Measurements from ENCODE around the gene EXD3.

EXD3 gene

DNA sequence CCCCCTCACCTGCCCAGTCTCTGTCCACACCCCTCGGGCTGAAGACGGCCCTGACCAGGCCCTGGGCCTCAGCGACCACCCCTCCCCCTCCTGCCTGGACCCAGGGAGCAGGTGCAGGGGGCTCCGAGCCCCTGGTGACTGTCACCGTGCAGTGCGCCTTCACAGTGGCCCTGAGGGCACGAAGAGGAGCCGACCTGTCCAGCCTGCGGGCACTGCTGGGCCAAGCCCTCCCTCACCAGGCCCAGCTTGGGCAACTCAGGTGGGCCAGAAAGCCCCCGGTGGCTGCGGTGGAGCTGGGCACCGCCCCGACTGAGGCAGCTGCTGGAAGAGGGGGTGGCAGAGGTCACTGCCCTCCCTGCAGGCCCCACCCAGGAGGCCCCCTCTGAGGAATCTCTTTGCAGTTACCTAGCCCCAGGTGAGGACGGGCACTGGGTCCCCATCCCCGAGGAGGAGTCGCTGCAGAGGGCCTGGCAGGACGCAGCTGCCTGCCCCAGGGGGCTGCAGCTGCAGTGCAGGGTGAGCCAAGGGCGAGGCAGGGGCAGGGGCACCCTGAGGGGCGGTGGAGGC is 10.5 kb upstream of the EXD3 start:
- DNase-seq (ENCODE audit: low spot score) = no peak

DNA sequence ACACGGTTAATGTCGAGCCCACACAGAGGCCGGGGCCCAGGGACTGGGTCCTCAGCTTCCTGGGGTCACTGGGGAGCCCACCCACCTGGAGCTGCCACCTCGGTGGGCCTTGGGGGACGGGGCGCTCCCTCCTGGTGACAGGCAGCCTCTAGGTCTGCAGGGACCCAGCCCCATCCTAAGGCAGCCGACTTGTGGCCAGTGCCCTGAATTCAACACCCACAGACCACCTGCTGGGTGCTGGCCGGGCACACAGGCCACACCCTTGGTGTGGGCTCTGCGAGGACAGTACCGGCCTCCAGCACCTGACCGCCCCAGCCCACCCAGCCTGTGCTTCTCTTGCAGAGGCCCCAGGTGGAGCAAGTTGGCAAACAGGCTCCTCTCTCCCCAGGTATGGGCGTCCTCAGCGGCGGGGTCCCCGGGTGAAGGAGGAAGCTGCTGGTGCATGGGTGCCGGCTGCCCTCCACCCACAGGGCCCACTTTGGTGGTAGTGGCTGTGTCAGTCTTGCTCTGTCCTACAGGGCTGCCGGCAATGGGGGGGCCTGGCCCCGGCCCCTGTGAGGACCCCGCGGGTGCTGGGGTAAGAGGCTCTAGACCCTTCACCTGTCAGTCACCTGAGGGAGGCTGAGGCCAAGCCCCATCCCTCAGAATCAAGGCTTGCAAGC is 9.9 kb upstream of the EXD3 start:
- DNase-seq (ENCODE audit: low spot score) = no peak

DNA sequence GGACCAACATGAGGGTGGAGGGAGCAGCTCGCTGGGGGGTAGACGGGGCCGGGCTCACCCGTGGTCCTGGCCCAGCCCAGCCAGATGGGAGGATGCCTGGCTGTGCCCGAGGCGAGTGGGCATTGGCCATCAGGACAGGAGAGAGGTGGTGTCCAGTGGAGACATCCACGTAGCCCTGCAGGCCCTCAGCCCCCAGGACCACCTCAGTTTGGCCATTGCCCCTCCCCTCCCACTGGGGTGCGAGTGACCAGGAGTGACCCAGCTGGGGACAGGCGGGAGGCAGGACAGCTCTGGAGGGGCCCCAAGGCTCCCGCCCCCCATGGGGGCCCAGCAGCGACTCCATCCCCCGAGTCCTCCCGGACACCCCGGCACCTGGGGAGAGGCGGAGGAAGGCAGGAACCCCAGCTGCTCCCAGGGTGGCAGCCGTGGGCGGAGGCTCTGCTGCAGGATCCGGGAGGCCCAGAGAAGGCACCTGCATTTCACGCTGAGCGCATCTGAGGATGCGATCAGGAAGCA is 8.5 kb upstream of the EXD3 start:
- no peak for DNase-seq (ENCODE audit: low spot score)

DNA sequence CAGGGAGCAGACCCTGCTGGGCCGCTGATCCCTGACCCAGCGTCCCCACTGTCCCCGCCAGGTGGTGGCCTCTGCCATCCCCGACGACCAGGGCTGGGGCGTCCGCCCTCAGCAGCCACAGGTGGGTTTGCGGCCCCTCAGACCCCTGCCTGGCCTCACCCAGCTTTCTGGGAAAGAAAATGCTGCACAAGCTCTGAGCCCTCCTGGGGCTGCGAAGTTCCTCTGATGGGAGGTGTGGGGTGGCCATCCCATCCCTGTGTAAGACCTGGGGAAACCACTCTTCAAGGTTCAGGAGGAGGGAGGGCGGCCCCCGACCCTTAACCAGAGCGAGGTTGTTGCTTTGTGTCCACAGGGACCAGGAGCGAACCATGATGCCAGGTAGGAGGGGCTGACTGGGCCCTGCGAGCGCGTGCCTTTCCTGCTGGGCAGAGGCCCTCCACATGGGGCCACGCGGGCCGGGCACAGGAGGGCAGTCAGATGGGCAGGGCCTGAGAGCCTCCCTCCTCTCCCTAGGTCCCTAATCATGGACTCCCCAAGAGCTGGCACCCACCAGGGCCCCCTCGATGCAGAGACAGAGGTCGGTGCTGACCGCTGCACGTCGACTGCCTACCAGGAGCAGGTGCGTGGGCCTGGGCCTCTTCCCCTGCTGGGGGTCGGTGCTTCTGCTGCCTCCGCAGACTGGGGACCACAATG is 7.9 kb upstream of the EXD3 start:
- DNase-seq (ENCODE audit: low spot score) = no peak

DNA sequence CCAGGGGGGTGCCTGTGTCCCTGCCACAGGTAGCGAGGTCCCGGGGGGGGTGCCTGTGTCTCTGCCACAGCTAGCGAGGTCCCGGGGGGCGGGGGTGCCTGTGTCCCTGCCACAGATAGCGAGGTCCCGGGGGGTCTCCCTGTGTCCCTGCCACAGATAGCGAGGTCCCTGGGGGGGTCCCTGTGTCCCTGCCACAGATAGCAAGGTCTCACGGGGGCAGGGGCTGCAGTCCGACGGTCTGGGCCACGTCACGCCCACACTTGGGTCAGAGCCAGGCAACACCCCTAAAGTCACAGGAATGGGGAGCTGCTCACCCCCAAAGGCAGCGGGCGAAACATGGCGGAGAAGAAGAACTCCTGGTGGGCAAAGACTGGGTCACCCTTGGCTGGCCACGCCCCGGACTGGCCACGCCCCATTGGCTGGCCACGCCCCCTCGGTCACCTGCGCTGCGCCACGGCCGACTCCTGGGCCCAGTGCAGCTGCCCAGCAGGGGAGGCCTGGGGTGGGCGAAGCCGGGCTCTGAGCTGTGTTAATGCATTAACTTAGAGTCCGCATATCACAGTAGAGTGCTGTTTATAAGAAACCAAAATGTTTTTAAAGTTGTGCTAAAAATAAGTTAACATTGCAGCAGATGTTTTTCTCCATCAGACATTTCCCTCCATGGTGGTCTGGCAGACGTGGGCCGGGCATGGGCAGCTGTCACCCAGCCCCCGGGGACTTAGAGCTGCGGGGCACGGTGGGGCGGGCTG is 7.2 kb upstream of the EXD3 start:
- no peak for DNase-seq (ENCODE audit: low spot score)

DNA sequence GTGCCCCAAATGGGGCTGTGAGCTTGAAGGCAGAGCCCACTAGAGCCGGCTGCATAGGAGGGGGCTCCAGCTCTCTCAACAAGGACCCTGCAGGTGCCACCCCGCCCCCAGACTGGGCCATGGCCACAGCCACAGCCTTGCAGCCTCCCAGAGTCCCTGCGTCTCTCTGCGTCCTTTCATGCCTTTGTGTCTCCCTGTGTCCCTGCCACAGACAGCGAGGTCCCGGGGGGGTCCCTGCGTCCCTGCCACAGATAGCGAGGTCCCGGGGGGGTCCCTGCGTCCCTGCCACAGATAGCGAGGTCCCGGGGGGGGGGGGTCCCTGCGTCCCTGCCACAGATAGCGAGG is 6.6 kb upstream of the EXD3 start:
- no peak for DNase-seq (ENCODE audit: low spot score)

DNA sequence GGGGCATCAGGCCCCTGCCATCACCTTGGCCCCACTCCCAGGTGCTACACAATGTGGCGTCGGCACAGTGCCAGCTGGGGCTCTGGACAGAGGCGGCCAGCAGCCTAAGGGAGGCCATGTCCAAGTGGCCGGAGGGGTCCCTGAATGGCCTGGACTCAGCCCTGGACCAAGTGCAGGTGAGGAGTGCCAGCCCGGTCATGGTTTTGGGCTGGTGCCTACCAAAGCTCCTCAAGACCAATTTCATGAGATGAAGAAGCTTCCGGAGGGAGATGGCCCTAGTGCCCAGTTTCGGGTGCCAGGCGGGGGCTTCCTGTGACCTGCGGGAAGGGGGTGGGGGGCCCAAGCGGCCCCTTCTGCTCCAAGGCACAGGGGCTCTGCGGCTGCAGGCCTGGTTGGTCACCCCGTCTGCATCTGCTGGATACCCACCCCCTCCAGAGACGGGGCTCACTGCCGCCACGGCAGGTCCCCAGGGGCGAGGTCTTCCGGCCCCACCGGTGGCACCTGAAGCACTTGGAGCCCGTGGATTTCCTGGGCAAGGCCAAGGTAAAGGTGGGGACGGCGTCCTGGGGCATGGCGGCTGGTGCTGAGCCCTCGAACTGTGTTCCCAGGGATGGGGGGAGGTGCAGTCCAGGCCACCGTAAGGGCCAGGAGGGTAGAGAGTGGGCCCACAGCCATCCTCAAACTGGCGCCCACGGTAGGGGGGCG is 6.0 kb upstream of the EXD3 start:
- DNase-seq (ENCODE audit: low spot score) = no peak

DNA sequence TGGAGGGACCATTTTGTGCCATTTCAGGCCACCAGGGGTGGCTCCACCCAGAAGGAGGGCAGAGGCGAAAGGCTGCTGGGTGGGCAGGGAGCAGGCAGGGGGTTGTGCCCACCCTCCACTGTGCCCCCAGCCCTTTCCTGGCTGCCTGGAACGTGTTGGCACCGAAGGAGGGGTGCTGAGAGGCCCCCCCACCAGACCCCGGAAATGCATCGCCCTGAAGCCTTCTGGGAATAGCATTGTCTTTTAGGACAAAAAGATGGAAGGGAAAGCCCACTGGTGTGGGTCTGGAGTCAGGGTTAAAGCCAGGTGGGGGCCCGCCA is 5.3 kb upstream of the EXD3 start:
- no peak for DNase-seq (ENCODE audit: low spot score)

DNA sequence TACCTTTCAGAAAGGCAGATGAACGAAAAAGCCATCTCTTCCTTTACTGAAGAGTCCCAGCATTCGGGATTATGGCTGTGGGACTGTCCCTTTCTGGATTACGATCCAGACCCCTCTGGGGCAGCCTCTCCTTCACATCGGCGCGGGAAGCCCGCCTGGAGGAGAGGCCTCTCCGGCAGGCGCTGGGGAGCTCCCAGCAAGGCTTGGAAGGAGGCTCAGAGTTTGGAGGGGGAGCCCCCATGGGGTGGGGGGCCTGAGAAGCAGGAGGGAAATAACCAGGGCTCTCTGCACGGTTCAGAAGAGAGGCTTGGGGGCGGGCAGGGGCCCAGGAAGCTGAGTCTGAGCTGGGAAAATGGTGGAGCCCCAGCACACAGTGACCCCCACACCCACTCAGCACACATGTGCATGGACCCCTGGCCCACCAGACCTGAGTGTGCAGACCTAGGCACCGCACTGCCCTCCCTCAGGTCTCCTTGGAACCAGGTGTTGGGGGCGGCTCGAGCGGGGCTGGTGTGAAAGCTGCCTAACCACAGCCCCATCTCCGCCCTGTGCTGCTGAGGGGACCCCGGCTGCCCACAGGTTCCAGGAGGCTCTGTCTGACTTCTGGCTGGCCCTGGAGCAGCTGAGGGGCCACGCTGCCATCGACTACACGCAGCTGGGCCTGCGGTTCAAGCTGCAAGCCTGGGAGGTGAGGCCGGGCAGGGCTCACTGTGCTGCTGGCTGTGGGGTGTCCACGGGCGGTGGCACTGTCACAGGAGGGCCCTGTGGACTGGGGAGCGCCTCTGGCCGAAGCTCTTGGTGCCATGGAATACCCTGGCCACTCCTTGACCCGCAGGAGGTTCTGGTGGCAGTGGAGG is 4.7 kb upstream of the EXD3 start:
- no peak for DNase-seq (ENCODE audit: low spot score)

DNA sequence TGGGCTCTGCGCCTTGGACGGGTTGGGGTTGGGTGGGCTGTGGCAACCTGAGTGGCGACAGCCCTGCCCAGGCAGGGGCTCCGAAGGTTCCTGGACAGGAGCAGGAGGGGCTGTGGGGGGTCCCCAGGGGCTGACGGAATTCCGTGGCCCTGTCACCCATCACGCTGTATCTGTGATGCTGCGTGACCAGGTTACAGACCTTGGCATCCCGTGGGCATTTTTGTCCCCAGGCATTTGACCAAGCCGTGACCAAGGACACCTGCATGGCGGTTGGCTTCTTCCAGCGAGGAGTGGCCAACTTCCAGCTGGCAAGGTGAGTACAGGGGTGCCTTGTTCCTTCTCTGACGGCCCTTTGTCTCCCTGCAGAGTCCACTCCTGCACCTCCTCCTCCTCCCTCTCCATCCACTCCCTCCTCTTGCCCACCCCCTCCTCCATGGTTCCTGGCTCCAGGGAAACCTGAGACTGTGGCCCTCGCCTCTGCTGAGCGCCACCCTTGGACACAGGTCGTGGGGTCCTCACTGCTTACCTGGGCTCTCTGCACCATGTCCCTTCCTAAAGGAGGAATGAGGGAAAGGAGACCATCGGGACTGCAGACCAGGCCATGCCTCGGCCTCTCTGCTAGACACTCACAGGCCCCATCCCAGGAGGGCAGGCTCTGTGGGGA is 3.2 kb upstream of the EXD3 start:
- DNase-seq (ENCODE audit: low spot score) = no peak

DNA sequence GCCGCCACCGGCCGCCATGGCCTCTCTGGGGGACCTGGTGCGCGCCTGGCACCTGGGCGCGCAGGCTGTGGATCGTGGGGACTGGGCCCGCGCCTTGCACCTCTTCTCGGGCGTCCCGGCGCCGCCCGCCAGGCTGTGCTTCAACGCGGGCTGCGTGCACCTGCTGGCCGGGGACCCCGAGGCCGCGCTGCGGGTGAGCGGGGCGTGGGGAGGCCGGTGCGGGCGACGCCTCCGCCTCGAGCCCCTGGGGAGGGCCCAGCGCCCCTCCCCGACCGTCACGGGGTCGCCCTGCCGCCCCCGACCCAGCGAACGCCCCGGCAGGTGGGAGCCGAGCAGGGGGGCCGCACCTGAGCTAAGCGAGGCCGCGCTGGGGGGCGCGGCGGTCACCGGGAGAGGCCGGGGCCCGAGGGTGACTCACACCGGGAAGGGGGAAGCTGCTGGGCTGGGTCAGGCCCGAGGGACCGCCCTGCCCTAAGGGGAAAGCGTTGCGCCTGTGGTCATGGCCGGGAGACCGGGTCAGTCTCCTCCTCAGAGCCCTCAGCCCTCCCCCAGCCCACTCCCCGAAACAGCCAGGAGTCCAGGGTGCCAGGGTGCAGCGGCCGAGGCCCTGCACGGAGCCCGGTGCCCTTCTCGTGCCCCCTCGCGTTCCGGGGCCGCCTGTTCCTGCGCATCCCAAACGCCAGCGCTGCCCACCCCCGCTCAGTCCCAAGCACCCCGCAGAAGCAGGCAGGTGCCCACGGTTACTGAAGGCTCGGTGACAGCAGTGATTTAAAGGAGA is 741 bp upstream of the EXD3 start:
- no peak for DNase-seq (ENCODE audit: low spot score)

DNA sequence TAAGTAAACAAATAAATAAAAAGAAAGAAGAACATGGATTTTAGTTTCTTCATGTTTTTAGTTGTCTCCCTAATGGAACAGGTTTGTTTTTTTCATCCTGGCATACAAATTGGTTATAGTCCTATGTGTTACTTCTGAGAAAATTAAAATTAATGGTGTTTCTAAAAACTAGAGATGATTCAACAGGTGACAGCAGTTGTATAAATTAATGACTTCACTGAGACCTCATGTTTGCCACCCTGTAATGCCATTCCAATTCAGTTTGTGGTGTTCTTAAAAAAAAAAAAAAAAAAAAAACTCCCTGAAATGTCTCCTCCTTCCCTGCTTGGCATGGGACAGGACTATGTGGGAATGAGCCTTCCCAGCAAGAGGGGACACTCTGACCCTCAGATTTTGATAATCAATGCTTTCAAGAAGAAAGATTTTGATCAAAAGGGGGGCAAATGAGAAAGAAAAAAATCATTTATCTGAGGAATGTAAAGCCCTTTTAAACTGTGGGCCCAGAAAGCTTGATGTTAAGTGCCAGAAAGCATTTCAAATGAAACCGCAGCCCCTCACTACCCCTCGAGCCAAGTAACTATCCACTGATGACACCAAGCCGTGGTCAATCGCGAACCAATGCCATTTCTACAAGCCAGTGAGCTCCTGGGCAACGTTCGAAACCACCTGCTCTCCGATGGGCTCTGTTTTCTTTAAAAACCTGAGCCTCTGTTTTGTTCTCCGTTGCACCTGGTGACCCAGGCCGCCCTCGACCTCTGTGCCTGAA is 941 bp downstream of the EXD3 start:
- DNase-seq (ENCODE audit: low spot score) = no peak

DNA sequence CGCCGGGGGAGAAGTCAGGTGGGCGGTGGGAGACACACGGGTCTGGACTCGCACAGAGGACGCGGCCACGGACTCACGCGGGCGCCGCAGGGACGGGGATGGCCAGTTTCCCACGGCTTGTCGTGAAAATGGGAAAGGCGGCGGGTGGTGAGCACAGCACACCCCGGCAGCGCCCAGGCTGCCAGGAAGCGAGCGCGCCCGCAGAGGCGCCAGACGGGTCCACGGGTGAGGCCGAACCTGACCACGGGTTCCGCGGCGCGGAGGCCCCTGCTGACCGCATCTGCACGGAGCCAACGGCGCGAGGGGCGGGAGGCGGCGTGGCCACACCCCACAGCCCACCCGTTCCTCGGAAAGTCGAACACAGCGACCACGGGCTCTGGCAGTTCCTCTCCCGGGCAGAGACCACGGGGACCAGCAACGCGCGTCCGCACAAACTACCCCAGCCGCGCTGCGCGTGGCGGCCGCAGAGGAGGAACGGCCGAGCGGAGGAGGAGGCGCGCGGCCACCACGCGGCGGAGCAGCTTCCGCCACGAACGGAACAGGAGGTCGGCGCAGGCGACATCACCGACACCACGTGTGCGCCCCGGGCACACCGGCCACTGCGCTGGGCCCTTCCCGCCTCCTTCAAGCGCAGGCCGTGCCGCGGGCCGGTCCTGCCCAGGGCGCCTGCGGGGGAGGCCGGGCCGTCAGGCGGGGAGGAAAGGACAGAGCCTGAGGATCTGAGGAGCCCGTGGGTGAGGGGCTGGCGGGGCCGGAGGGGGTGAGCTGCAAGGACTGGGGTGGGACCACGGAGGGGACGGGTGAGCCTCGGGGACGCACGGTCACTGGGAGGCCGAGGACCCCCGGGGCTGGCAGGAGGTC is 5.6 kb downstream of the EXD3 start:
- no peak for DNase-seq (ENCODE audit: low spot score)

DNA sequence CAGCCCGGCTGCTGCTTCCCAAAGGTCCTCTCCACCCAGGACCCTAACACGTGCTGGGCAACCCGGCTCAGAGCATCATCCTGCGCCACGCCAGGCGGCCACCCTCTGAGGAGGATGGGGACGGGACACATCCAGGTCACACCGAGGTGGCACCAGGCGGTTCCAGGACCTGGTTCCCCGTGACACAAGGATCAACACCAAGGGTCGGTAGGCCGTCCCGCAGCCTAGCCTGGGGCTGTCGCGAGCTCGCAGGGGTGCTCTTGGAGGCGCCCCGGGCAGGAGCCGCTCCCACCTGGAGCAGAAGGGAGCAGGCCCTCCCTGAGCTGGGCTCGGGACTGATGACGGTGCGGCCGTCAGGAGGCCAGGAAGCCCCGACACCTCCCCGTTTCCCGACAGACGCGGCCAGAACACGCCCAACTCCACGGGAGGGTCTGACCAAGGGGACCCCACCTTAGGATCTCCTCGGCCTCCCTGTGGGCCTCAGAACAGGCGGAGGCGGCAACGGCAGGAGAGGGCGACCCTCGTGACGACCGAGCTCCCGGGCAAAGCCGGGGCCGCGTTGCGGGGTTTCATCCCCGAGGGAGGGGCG is 6.3 kb downstream of the EXD3 start:
- DNase-seq (ENCODE audit: low spot score) = no peak

DNA sequence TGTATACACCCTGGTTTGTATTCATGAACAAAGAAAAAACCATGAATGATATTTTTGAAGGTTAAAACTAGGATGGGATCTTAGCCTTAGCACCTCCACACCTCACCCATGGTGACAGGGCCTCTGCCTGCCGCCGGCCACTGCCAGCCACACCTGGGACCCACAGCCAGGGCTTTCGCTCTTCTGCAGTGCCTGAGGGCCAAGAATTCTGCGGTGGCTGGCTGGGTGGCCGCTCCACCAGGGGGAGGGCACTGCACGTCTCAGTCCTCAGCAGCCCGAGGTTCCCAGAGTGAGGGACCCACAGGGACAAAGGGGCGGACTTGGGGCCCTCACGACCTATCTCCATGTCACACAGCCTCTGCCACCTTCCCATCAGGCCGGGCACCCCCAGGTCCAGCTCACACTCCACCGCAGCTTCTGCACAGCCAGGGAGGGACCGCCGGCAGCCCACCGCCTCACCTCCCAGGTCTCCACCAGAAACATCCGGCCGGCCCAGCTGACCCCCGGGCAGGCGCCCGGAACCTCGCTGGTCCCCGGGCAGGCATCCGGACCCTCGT is 6.9 kb downstream of the EXD3 start:
- DNase-seq (ENCODE audit: low spot score) = no peak

DNA sequence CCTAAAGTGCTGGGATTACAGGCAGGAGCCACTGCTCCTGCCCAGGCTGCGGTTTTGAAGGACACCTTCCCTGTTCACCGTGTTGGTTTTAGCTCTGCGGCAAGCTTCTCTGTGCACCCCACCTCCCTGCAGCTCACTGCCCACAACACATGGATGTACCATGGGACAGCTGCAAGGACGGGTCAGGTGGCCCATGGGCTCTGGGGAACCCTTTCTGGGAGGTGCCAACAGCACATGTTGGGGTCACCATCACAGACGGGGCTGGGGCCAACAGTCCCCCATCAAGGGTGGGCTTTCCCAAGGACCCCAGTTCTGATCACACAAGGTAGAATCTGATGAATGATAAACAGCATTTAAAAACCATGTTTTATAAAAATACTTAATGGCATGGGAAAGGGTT is 7.5 kb downstream of the EXD3 start:
- DNase-seq (ENCODE audit: low spot score) = no peak

DNA sequence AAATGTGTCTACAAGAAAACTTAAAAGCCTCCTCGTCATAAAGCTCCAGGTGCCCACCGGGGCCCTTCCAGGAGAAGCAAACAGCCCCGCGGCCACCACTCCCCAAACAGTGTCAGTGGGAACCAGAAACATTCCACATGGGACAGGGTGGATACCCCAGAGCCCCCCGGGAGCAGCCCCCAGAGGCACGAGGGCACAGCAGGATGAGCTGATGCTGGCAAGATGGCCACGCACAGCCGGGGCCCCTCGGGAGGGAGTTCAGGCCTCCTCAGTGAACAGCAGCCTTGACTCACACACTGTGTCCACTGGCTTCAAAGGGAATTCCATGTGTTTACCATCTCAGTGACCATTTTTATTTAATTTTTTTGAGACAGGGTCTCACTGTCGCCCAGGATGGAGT is 10.5 kb downstream of the EXD3 start:
- no peak for DNase-seq (ENCODE audit: low spot score)
